ENCODE data around the gene PRKCZ.

Gene PRKCZ

GRCh38 chr1:2163205-2163604, 113.0 kb downstream of the PRKCZ start:
- ATAC-seq, result no peak

DNA sequence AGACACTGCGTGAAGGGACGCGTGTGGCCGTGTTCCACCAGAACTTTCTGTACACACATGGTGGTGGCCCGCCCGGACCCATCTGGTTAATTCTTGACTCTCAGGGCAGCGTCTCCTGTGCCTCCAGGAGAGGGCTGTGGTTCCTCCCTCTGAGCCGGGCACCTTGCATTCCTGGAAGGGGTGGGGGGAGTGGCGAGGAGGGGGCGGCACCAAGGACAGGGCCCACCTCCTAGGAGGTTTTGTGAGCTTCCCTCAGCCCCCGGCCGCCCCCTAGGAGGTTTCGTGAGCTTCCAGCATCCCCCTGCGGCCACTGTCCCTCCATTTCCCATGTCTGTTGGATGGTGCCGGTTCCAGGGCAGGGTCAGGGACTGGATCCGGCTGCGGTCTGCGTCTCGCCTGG, 115.4 kb downstream of the PRKCZ start:
- ATAC-seq, result no peak

GRCh38 chr1:2166254-2166653, 116.0 kb downstream of the PRKCZ start:
- no peak for ATAC-seq

GRCh38 chr1:2166695-2167094, 116.5 kb downstream of the PRKCZ start:
- no peak for ATAC-seq

GRCh38 chr1:2168090-2168489, 117.9 kb downstream of the PRKCZ start:
- ATAC-seq, result no peak

- no peak for ATAC-seq
These were observed 118.3 kb downstream of the PRKCZ start for GRCh38 chr1:2168535-2168934.

GRCh38 chr1:2169200-2169836, 119.1 kb downstream of the PRKCZ start:
- ATAC-seq, result no peak

DNA sequence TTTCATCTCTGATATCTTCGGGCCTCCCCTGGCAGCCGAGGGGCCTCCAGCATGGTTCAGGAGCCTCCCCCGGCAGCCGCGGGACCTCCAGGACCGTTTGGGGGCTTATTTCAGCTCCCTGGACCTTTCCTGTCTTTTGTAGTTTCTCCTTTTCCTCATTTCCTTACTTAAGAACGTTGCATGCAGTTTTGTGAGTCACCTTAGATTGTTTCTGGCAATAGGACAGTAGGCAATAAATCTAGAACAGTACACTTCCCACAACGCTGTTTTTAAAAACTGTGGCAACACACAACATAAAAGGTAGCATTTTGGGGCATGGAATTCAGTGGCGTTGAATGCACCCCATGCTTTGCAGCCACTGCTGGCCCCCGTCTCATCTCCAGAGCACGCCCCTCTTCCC, 120.0 kb downstream of the PRKCZ start:
- no peak for ATAC-seq

- ATAC-seq, result no peak
These were observed 121.8 kb downstream of the PRKCZ start for GRCh38 chr1:2172012-2172411.

DNA sequence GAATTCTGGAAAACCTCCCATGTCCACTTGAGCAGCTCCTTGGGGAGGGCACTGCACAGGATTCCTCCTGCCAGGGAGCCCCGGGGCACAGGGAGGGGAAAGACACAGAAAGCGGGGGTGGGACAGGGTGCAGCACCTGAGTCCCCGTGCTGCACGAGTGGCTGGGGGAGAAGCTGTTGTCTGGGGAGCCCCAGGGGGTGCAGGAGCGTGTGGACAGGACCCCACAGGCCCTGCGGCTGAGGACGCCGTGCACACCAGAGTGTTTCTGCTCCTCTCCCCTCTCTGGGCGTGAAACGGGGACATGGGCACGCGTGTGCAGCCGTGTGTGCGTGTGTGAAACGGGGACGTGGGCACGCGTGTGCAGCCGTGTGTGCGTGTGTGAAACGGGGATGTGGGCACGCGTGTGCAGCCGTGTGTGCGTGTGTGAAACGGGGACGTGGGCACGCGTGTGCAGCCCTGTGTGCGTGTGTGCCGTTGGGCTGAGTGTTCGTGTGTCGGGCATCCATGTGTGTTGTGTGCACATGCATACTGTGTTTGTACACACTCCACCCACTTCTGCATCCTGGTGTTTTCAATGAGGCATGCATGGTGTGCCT, 122.4 kb downstream of the PRKCZ start:
- ATAC-seq, result no peak

DNA sequence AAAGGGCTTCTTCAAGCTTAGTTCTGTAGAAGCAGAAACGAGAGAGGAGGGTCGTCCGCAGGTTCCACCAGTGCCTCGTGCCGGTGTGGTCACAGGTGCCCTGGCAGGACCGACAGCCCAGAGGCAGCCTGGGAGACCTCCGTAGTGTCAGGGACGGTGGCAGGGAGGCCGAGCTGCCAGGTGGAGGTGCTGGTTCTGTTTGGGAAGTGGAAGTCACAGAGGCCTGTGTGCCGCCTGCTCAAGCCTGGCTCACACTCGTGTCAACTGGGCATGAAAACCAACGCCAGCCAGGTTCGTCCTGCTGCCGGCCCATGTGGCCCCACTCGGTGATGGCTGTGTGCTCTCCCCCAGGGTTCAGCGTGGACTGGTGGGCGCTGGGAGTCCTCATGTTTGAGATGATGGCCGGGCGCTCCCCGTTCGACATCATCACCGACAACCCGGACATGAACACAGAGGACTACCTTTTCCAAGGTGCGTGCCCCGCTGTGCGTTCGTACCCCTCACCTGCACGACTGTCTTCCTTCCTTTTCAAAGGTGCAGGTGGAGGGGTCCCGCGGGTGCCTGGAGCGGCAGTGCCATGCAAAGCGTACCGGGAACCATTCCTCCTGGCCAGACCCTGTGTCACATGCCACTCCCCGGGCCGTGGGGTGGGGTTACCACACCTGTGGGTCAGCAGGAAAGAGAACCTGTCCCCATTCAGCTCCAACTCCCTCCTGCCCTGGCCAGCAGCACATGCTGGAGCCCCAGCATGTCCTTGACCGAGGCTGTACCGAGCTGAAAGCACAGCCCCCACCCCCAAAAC, 123.5 kb downstream of the PRKCZ start:
- no peak for ATAC-seq

DNA sequence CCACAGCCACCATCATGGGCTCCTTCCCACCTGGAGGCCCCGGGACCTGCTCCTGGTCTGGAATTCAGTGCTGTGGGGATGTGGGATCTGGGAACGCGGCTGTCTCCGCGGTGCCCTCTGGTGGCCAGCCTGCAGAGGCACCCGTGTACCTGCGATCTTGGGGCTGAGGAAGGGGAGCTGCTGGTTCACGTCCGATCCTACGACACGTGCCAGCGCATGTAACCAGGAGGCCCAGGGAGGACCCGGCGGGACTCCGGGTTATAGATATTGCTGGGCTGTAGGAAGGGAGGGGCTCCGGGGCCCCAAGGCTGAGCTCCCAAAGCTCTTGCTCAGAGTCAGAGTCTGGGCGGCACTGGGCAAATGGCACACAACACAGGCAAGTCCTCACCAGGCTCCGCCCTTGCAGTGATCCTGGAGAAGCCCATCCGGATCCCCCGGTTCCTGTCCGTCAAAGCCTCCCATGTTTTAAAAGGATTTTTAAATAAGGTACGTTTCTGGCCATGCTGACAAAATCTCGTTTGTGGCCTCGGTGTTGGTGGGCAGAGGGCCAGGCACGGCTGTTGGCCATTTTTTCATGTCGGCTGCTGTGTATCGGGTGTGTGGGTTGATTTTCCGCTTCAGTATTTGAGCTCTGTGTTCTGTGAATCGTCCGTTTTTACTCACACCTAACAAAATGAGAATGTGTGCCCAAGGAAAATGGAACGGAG, 124.3 kb downstream of the PRKCZ start:
- peak in 1 of 2 donors; percentile 63 for ATAC-seq

DNA sequence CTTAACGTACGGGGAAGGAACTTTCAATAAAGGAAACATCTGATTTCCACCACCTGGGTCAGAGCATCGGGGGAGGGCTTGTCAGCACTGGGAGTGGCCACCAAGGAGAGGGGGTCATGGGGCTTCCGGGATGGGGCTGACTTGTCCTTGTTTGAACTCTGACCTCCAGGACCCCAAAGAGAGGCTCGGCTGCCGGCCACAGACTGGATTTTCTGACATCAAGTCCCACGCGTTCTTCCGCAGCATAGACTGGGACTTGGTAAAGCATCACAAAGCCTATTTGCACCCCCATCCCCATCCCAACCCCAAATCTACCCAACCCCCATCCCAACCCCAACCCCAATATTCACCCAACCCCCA, 124.8 kb downstream of the PRKCZ start:
- no peak for ATAC-seq

- ATAC-seq, result no peak
These were observed 125.7 kb downstream of the PRKCZ start for GRCh38 chr1:2175681-2176454.

GRCh38 chr1:2176615-2177014, 126.4 kb downstream of the PRKCZ start:
- no peak for ATAC-seq

GRCh38 chr1:2177541-2177940, 127.3 kb downstream of the PRKCZ start:
- ATAC-seq, result no peak

- no peak for ATAC-seq
These were observed 127.8 kb downstream of the PRKCZ start for GRCh38 chr1:2177946-2178538.

DNA sequence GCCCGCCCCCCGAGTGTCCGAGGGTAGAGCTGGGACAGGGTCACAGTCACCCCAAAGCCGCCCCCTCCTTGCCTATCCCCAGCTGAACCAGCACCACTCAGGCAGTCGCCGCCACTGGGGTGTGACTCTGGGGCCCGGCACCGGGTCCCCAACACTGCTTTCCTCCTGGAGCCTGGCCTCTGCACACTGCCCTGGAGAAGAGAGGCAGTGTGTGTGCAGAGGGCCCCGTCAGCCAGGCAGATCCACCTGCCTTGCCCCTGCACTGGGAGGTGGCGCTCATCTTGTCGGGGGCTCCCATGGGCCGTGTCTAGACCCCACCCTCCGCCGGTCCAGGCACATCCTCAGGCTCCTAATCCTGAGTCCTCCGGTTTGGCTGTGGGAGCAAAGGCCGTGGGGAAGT, 128.7 kb downstream of the PRKCZ start:
- ATAC-seq, result no peak

DNA sequence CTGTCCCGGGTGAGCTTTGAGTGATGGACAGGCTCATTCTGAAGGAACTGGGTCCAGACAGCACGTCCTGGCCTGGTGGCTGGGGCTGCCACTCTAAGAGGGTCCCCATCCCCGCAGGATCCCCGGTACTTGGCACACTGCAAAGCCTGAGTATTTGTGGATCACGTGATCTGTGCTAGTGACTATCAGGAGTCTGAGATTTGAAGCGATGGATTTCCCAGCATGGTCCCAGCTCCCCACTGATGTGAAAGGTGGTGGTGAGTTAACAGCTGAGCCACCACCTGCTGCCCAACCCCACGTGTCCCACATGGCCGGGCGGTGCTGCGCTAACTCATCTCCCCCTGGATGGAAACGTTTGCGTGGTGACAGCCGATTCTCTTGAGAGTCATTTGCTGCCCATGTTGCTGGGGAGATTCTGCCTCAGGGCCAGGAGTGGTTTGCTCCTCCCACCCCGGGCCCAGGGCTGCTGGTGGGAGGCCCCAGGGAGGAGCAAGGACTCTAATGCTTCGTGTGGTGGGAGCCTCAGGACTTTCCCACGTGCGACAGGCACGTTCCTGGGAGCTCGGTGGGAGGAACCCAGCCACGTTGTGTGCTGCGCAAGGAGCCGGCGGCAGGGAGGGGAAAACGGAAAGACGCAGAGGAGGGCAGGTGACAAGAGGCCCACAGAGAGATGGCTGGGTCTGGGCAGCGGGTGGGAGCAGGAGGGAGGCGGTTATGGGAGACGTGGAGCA, 129.2 kb downstream of the PRKCZ start:
- no peak for ATAC-seq

GRCh38 chr1:2180297-2181245, 130.4 kb downstream of the PRKCZ start:
- no peak for ATAC-seq
